GM12878 (cell line): Measurements from ENCODE around the gene CCDC61. TPM values are rescaled to one million over a fixed set of nuclear protein-coding genes. Genes with fewer than 3 reads are reported as not detected.

Experiments
- ATAC-seq: fragments of 200-7000 bp; cut with Tn5 transposase; 3 replicates; pipeline ENCODE4 v1.9.1; 2020; ENCODE audit warnings: mild to moderate bottlenecking, moderate library complexity
- BruUV-seq: library from RNA; stranded (reverse); fragments of 400-500 nt; replicated peaks from 2 replicates; lab custom pipeline; 2021; lab: Mats Ljungman, UMichigan
- CTCF ChIA-PET: fragments of 300-600 bp; sonication (Branson Sonifier 250); formaldehyde crosslinking; extraction: SDS; loops from one replicate; lab custom pipeline; 2021; ENCODE audit warnings: inconsistent platforms; lab: Yijun Ruan, JAX
- POLR2A ChIA-PET: fragments of 350-600 bp; formaldehyde crosslinking; extraction: SDS; loops from one replicate; lab custom pipeline; 2021; ENCODE audit warnings: inconsistent platforms; lab: Charles Lee
- RAD21 ChIA-PET: fragments of 300-600 bp; sonication (Branson Sonifier 250); formaldehyde crosslinking; loops from one replicate; lab custom pipeline; 2023; ENCODE audit warnings: antibody characterized with exemption; ENCODE audit not compliant: unreplicated experiment; lab: Charles Lee
- SMC1A ChIA-PET: fragments of 300-600 bp; sonication (Branson Sonifier 250); formaldehyde crosslinking; loops from one replicate; lab custom pipeline; 2023; ENCODE audit not compliant: unreplicated experiment, uncharacterized antibody; lab: Charles Lee
- DNase-seq: peaks from one replicate; pipeline ENCODE4 v3.0.0-alpha.2; 2011; ENCODE audit warnings: low read depth, low spot score
- FAIRE-seq: peaks from 3 replicates; lab custom pipeline; 2011; peaks lifted over from hg19 to GRCh38; lab: Jason Lieb, UNC
- H2AFZ ChIP-seq: 2 replicates; pipeline ENCODE4 v1.6.0; 2011; ENCODE audit warnings: low read depth, low read length, control low read depth; ENCODE audit not compliant: control insufficient read depth
- H3K27ac ChIP-seq: 2 replicates; pipeline ENCODE4 v1.5.1; 2011; ENCODE audit warnings: control low read depth; ENCODE audit not compliant: control insufficient read depth, insufficient read depth
- H3K27me3 ChIP-seq, 2 experiments: replicated peaks in 1 of 2; 2 replicates each; pipeline versions ENCODE4 v1.6.0 to v1.6.1; 2011; ENCODE audit warnings: low read length in 1 of 2; ENCODE audit not compliant: control insufficient read depth in 2 of 2, insufficient read depth in 2 of 2
- H3K36me3 ChIP-seq, 2 experiments: 2 replicates each; pipeline ENCODE4 v1.5.1; 2011; ENCODE audit warnings: low read length in 1 of 2; ENCODE audit not compliant: control insufficient read depth in 2 of 2, insufficient read depth in 2 of 2
- H3K4me1 ChIP-seq: 2 replicates; pipeline ENCODE4 v1.6.1; 2011; ENCODE audit warnings: mild to moderate bottlenecking, low read length, moderate library complexity, mixed read lengths; ENCODE audit not compliant: control insufficient read depth, insufficient read depth
- H3K4me2 ChIP-seq: 2 replicates; pipeline ENCODE4 v1.6.0; 2011; ENCODE audit warnings: control low read depth; ENCODE audit not compliant: control insufficient read depth, insufficient read depth
- H3K4me3 ChIP-seq: fragments of 200-600 bp; sonication (generic); 2 replicates; pipeline ENCODE4 v1.5.1; 2016
- H3K79me2 ChIP-seq: 2 replicates; pipeline ENCODE4 v1.6.0; 2011; ENCODE audit warnings: low read length; ENCODE audit not compliant: control insufficient read depth, insufficient read depth
- H3K9ac ChIP-seq: 2 replicates; pipeline ENCODE4 v1.8.0; 2011; ENCODE audit warnings: low read length, control low read depth, mixed read lengths; ENCODE audit not compliant: control insufficient read depth, insufficient read depth
- H3K9me3 ChIP-seq: replicated peaks from 3 replicates; pipeline ENCODE4 v1.5.1; 2011; ENCODE audit warnings: mild to moderate bottlenecking, low read length; ENCODE audit not compliant: control insufficient read depth, insufficient read depth
- H4K20me1 ChIP-seq: 2 replicates; pipeline ENCODE4 v1.6.0; 2011; ENCODE audit not compliant: control insufficient read depth, insufficient read depth
- BMI1 ChIP-seq: fragments of 450-650 bp; IDR thresholded peaks from 2 replicates; pipeline ENCODE4 v1.6.1; 2016; ENCODE audit warnings: mild to moderate bottlenecking, moderate library complexity, borderline replicate concordance
- CEBPZ ChIP-seq: fragments of 150-350 bp; IDR thresholded peaks from 2 replicates; pipeline ENCODE4 v1.6.1; 2016; ENCODE audit warnings: low read depth, low read length
- FOS ChIP-seq: IDR thresholded peaks from 3 replicates; pipeline ENCODE4 v1.6.1; 2011; ENCODE audit warnings: borderline replicate concordance; ENCODE audit not compliant: insufficient read length; ENCODE audit errors: extremely low read depth
- FOXK2 ChIP-seq: fragments of 450-650 bp; IDR thresholded peaks from 2 replicates; pipeline ENCODE4 v1.6.1; 2017; ENCODE audit warnings: mild to moderate bottlenecking, moderate library complexity
- MAX ChIP-seq: IDR thresholded peaks from 2 replicates; pipeline ENCODE4 v1.6.1; 2012; ENCODE audit warnings: low read depth, low read length, improper control_type of control experiment
- MEF2B ChIP-seq: fragments of 450-650 bp; IDR thresholded peaks from 2 replicates; pipeline ENCODE4 v1.6.1; 2018; ENCODE audit warnings: mild to moderate bottlenecking, moderate library complexity; ENCODE audit not compliant: partially characterized antibody, poor library complexity, severe bottlenecking
- MXI1 ChIP-seq: fragments of 150-350 bp; IDR thresholded peaks from 2 replicates; pipeline ENCODE4 v1.6.1; 2011; ENCODE audit warnings: low read depth, mild to moderate bottlenecking, inconsistent platforms, low read length, improper control_type of control experiment
- NFYA ChIP-seq: IDR thresholded peaks from 2 replicates; pipeline ENCODE4 v1.6.1; 2011; ENCODE audit warnings: low read depth, mild to moderate bottlenecking, low read length, improper control_type of control experiment, borderline replicate concordance
- PAX8 ChIP-seq: fragments of 450-650 bp; IDR thresholded peaks from 2 replicates; pipeline ENCODE4 v1.6.1; 2017; ENCODE audit warnings: mild to moderate bottlenecking, moderate library complexity
- RELA ChIP-seq: fragments of 450-650 bp; IDR thresholded peaks from 2 replicates; pipeline ENCODE4 v1.8.0; 2014; ENCODE audit warnings: borderline replicate concordance; ENCODE audit not compliant: partially characterized antibody
- ZBTB11 ChIP-seq: fragments of 450-650 bp; formaldehyde crosslinking; IDR thresholded peaks from 2 replicates; pipeline ENCODE4 v1.5.0; 2022; ENCODE audit warnings: mild to moderate bottlenecking, missing genetic modification characterization
- WGBS: methylation state at CpG from one replicate; pipeline ENCODE4 v1.1.6; 2016; ENCODE audit warnings: low lambda C conversion rate; ENCODE audit not compliant: insufficient replicate concordance, insufficient coverage; ENCODE audit errors: missing lambda C conversion rate; 5-methylcytosine and 5-hydroxymethylcytosine counted together
- in situ Hi-C: fragments of 300-500 bp; cut with MboI; formaldehyde crosslinking; loops from 9 replicates; pipeline ENCODE4 v1.14.3; 2018; ENCODE audit warnings: mixed read lengths
- intact Hi-C: fragments of 100-400 bp; cut with micrococcal nuclease; formaldehyde crosslinking; loops from one replicate; pipeline ENCODE4 v1.14.2; 2022; ENCODE audit not compliant: unreplicated experiment
- polyA plus RNA-seq, 11 experiments: library from polyadenylated mRNA; depleted of rRNA in 4 of 11; unstranded in 6 of 11; stranded (reverse) in 5 of 11; fragments of >200 nt; fragmentation: Nextera tagmentation in 4 of 11; fragmentation: Illumina TruSeq in 1 of 11; extraction: Ambion mirVana in 4 of 11; extraction: Trizol in 1 of 11; gene quantifications; 1 replicate in 1 of 11; 2 replicates in 10 of 11; pipeline versions ENCODE4 v1.2.1 to v1.2.3, GENCODE V29; 2011 to 2016; ENCODE audit warnings: inconsistent platforms in 2 of 11, missing spikeins in 2 of 11, low read depth in 1 of 11
- total RNA-seq, 4 experiments: library from RNA; depleted of rRNA in 3 of 4; stranded (reverse); fragments of >200 nt in 3 of 4; fragmentation: Illumina TruSeq in 1 of 4; extraction: Trizol in 1 of 4; gene quantifications; 2 replicates each; pipeline versions ENCODE4 v1.2.1 to v1.2.3, GENCODE V29; 2013 to 2021

The CCDC61 gene
- total and polyA plus RNA-seq, 10 of the 15 experiments (the other 5 are each of a cell fraction or from before 2014, with no cell fraction given), result 0.27 to 27.1 (median 8.7) TPM

GRCh38 chr19:45990113-45990728 is 5.0 kb upstream of the CCDC61 start (continued):
- TF ChIP-seq CEBPZ (no peak), NFYA (no peak)

GRCh38 chr19:45994456-45994997 is 740 bp upstream of the CCDC61 start:
- no peaks in the 10 kb centered on the region; the same call in 2 of the 3 replicates for H3K9me3 ChIP-seq
- H3K4me3 ChIP-seq, result peak overlapping the region; percentile 60
- H2AFZ ChIP-seq, result peak overlapping the region; percentile 97
- H3K9ac ChIP-seq, result peak overlapping the region; percentile 45
- H3K79me2 ChIP-seq, result peaks cover 9% of the 10 kb centered on the region
- FAIRE-seq, result peak; percentile 18
- H3K27ac ChIP-seq, result no peak overlapping the region
- ChIA-PET CTCF (interaction anchor here (0.7 to 3.7 kb wide), 11 partner anchors 16 to 668 kb away, joined by 3 to 12 read pairs (median 5); partner anchors contain the start of gene SIX5), POLR2A (interaction anchor here (0.9 to 2.7 kb wide), 8 partner anchors 23 to 606 kb away, joined by 3 to 10 read pairs (median 6); partner anchors contain the start of genes IRF2BP1, MYPOP, SIX5 and SYMPK), SMC1A (interaction anchor here (1.0 kb wide), 3 partner anchors 11 to 108 kb away, joined by 3 to 4 read pairs (median 3); partner anchors contain the start of genes IRF2BP1 and MYPOP), RAD21 (interaction anchor here (1.0 to 2.0 kb wide), 4 partner anchors 109 to 177 kb away, joined by 3 to 14 read pairs (median 6); partner anchors contain the start of genes FOXA3, IRF2BP1 and SYMPK)
- H3K27me3 ChIP-seq, result no peaks in the 10 kb centered on the region
- ATAC-seq, result peak; percentile 23
- DNase-seq, result no peak
- intact Hi-C loops, result loop anchor here (10.0 kb wide), 1 partner anchor 180 kb away; the partner anchor contains the start of gene RSPH6A
- no TSS peak for BruUV-seq
- in situ Hi-C loops, result no loop called here
- peak overlapping the region; percentile 49 for H3K4me2 ChIP-seq
- WGBS, result under 1% methylated on average over 8 of the region's 8 CpGs
- H3K4me1 ChIP-seq, result peaks cover 4% of the 10 kb centered on the region; the same call in 1 of the 2 replicates
- no peaks in the 10 kb centered on the region for H3K36me3 ChIP-seq
- no peaks in the 10 kb centered on the region for H4K20me1 ChIP-seq
- no peak for TF ChIP-seq BMI1
- TF ChIP-seq ZBTB11 (CRISPR knock-in tag), result no peak
- no peak for TF ChIP-seq MXI1
- TF ChIP-seq MEF2B, result no peak
- TF ChIP-seq PAX8, result no peak
- TF ChIP-seq RELA, result no peak
- TF ChIP-seq FOS, result no peak
- no peak for TF ChIP-seq FOXK2
- TF ChIP-seq MAX, result no peak
